DOHH2 (cell line): ENCODE results near the gene CDHR1.

Experiments
- H3F3A ChIP-seq: fragments of 200-600 bp; sonication (generic), shearing (Covaris generic); 2 replicates; pipeline ENCODE4 v1.6.0; 2016; ENCODE audit warnings: antibody characterized with exemption, mild to moderate bottlenecking; ENCODE audit not compliant: control insufficient read depth, insufficient read depth
- H3K27ac ChIP-seq: fragments of 200-600 bp; sonication (generic); 2 replicates; pipeline ENCODE4 v1.5.1; 2014; ENCODE audit warnings: low read depth, mild to moderate bottlenecking, low read length, moderate library complexity
- H3K27me3 ChIP-seq: fragments of 200-600 bp; sonication (generic); 2 replicates; pipeline ENCODE4 v1.6.1; 2014; ENCODE audit warnings: mild to moderate bottlenecking, low read length, mixed read lengths; ENCODE audit not compliant: control insufficient read depth
- H3K36me3 ChIP-seq: fragments of 200-600 bp; sonication (generic); 2 replicates; pipeline ENCODE4 v1.6.1; 2014; ENCODE audit warnings: mild to moderate bottlenecking, low read length, moderate library complexity, mixed read lengths; ENCODE audit not compliant: control insufficient read depth
- H3K4me1 ChIP-seq: fragments of 200-600 bp; sonication (generic); 2 replicates; pipeline ENCODE4 v1.6.1; 2014; ENCODE audit warnings: mild to moderate bottlenecking, low read length, mixed read lengths; ENCODE audit not compliant: control insufficient read depth
- H3K4me2 ChIP-seq: fragments of 200-600 bp; sonication (generic); 2 replicates; pipeline ENCODE4 v1.6.0; 2014; ENCODE audit warnings: mild to moderate bottlenecking, low read length, moderate library complexity
- H3K4me3 ChIP-seq: fragments of 200-600 bp; sonication (generic); 2 replicates; pipeline ENCODE4 v1.5.1; 2014; ENCODE audit warnings: mild to moderate bottlenecking, low read length, mixed read lengths
- H3K79me2 ChIP-seq: fragments of 200-600 bp; sonication (generic); 2 replicates; pipeline ENCODE4 v1.6.1; 2014; ENCODE audit warnings: mild to moderate bottlenecking, low read length, mixed read lengths; ENCODE audit not compliant: control insufficient read depth
- H3K9me2 ChIP-seq: fragments of 200-600 bp; sonication (generic); replicated peaks from 2 replicates; pipeline ENCODE4 v1.6.1; 2014; ENCODE audit warnings: mild to moderate bottlenecking, low read length, mixed read lengths; ENCODE audit not compliant: control insufficient read depth
- H3K9me3 ChIP-seq: fragments of 200-600 bp; sonication (generic); 2 replicates; pipeline ENCODE4 v1.6.1; 2014; ENCODE audit warnings: antibody characterized with exemption, low read length, mixed read lengths; ENCODE audit not compliant: control insufficient read depth, insufficient read depth
- H4K20me1 ChIP-seq: fragments of 200-600 bp; sonication (generic); 2 replicates; pipeline ENCODE4 v1.6.0; 2014; ENCODE audit warnings: low read depth, mild to moderate bottlenecking, antibody characterized with exemption, low read length, moderate library complexity; ENCODE audit not compliant: control insufficient read depth, insufficient read depth
- EZH2phosphoT487 ChIP-seq: fragments of 200-600 bp; sonication (generic); IDR thresholded peaks from 2 replicates; pipeline ENCODE4 v1.6.1; 2017; ENCODE audit warnings: borderline replicate concordance, mild to moderate bottlenecking, antibody characterized with exemption, low read length, moderate library complexity, mixed read lengths
- TF ChIP-seq, protein P1 (sequence below): fragments of 200-600 bp; sonication (generic); IDR thresholded peaks from one replicate; pipeline ENCODE4 v1.5.1; 2014; ENCODE audit warnings: antibody characterized with exemption, mild to moderate bottlenecking, low read depth, low read length; ENCODE audit not compliant: poor library complexity, severe bottlenecking

The CDHR1 gene

DNA sequence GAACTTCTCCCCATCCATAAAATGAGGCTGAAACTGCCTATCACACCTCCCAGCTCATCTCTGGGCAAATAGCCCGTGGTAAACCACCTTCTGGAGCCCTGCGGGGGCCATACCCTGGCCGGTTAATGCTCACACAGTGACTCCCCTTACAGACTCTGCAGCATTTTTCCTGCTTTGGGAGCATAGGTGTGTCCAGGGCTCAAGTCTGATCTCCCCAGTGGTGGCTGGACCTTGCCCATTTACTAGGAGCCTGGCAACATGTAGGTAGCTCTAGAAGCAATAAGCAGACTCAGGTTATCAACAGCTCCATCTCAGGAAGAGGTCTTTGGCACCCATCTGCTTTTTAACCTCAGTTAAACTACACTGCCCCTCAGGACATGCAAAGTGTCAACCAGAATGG, 5.5 kb upstream of the CDHR1 start:
- H3K4me1 ChIP-seq: no peaks in the 10 kb centered on the region
- H3K27ac ChIP-seq: no peak overlapping the region
- no peaks in the 10 kb centered on the region for H3K79me2 ChIP-seq
- no peaks in the 10 kb centered on the region for H4K20me1 ChIP-seq
- no peak for TF ChIP-seq EZH2phosphoT487
- TF ChIP-seq, protein P1, sequence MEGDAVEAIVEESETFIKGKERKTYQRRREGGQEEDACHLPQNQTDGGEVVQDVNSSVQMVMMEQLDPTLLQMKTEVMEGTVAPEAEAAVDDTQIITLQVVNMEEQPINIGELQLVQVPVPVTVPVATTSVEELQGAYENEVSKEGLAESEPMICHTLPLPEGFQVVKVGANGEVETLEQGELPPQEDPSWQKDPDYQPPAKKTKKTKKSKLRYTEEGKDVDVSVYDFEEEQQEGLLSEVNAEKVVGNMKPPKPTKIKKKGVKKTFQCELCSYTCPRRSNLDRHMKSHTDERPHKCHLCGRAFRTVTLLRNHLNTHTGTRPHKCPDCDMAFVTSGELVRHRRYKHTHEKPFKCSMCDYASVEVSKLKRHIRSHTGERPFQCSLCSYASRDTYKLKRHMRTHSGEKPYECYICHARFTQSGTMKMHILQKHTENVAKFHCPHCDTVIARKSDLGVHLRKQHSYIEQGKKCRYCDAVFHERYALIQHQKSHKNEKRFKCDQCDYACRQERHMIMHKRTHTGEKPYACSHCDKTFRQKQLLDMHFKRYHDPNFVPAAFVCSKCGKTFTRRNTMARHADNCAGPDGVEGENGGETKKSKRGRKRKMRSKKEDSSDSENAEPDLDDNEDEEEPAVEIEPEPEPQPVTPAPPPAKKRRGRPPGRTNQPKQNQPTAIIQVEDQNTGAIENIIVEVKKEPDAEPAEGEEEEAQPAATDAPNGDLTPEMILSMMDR: no peak
- no peaks in the 10 kb centered on the region for H3K9me2 ChIP-seq
- H3F3A ChIP-seq: no peaks in the 10 kb centered on the region
- no peak overlapping the region for H3K4me3 ChIP-seq
- no peaks in the 10 kb centered on the region for H3K36me3 ChIP-seq
- peaks cover 18% of the 10 kb centered on the region for H3K27me3 ChIP-seq
- no peak overlapping the region for H3K4me2 ChIP-seq
- H3K9me3 ChIP-seq: no peaks in the 10 kb centered on the region

- Histone ChIP-seq H3K79me2 (no peaks in the 10 kb centered on the region), H3K27ac (no peak overlapping the region), H3K4me2 (no peak overlapping the region), H3K9me3 (no peaks in the 10 kb centered on the region), H3K36me3 (no peaks in the 10 kb centered on the region), H3F3A (no peaks in the 10 kb centered on the region), H3K27me3 (peaks cover 36% of the 10 kb centered on the region), H3K4me1 (peaks cover 4% of the 10 kb centered on the region; the same call in 1 of the 2 replicates), H4K20me1 (no peaks in the 10 kb centered on the region), H3K4me3 (no peak overlapping the region), H3K9me2 (no peaks in the 10 kb centered on the region)
- no peak for TF ChIP-seq EZH2phosphoT487
- TF ChIP-seq, protein P1: no peak
Observed at GRCh38 chr10:84190621-84191020, 3.7 kb upstream of the CDHR1 start.

- no peaks in the 10 kb centered on the region for H3K9me2 ChIP-seq
- H3K36me3 ChIP-seq: no peaks in the 10 kb centered on the region
- peaks cover 41% of the 10 kb centered on the region for H3K27me3 ChIP-seq
- no peak overlapping the region for H3K4me3 ChIP-seq
- peaks cover 4% of the 10 kb centered on the region; the same call in 1 of the 2 replicates for H3K4me1 ChIP-seq
- no peaks in the 10 kb centered on the region for H3K9me3 ChIP-seq
- H4K20me1 ChIP-seq: no peaks in the 10 kb centered on the region
- no peaks in the 10 kb centered on the region for H3K79me2 ChIP-seq
- no peak overlapping the region for H3K27ac ChIP-seq
- no peaks in the 10 kb centered on the region for H3F3A ChIP-seq
- TF ChIP-seq EZH2phosphoT487: no peak
- TF ChIP-seq, protein P1: no peak
- H3K4me2 ChIP-seq: no peak overlapping the region
Observed at GRCh38 chr10:84191106-84191505, 3.2 kb upstream of the CDHR1 start.

DNA sequence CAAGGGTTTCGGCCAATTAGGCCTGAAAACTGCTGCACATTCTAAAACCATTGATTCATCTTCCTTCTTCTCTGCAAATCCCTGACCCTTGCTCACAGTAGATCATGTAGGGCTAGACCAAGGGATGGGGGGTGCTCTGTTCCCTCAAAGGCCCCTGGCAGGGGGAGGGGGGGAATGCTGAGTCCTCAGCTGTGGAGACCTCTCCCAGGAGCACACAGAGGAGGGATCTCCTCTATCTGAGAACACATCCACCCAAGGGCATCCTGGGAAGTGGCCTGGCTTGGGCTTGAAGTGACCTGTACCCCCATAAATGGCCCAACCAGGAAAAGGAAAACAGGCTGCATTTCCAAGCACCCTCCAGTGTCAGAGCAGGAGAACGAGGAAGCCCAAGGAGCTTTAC, 1.0 kb upstream of the CDHR1 start:
- Histone ChIP-seq H3K9me3 (no peaks in the 10 kb centered on the region), H3K36me3 (no peaks in the 10 kb centered on the region), H3F3A (no peaks in the 10 kb centered on the region), H3K27me3 (peaks cover 53% of the 10 kb centered on the region), H3K27ac (no peak overlapping the region), H3K4me1 (peaks cover 4% of the 10 kb centered on the region; the same call in 1 of the 2 replicates), H3K4me2 (no peak overlapping the region), H3K9me2 (no peaks in the 10 kb centered on the region), H4K20me1 (no peaks in the 10 kb centered on the region), H3K79me2 (no peaks in the 10 kb centered on the region), H3K4me3 (no peak overlapping the region)
- TF ChIP-seq, protein P1: no peak
- TF ChIP-seq EZH2phosphoT487: no peak
